Neural progenitor cell (in vitro differentiated cells): Measurements from ENCODE around the gene SOHLH2. TPM values are rescaled to one million over a fixed set of nuclear protein-coding genes. Genes with fewer than 3 reads are reported as not detected.

Experiments used
- DNase-seq: peaks from one replicate; pipeline ENCODE4 v3.0.0-alpha.2; 2016; ENCODE audit warnings: low spot score
- H2AFZ ChIP-seq: fragments of 200-600 bp; sonication (generic); replicated peaks from 2 replicates; pipeline ENCODE4 v1.6.1; 2016; ENCODE audit warnings: antibody characterized with exemption
- H3F3A ChIP-seq: fragments of 200-600 bp; sonication (generic); 2 replicates; pipeline ENCODE4 v1.6.1; 2016; ENCODE audit warnings: antibody characterized with exemption, low read depth
- H3K27ac ChIP-seq: fragments of 200-600 bp; sonication (generic); 2 replicates; pipeline ENCODE4 v1.5.1; 2016; ENCODE audit warnings: mild to moderate bottlenecking
- H3K27me3 ChIP-seq: fragments of 200-600 bp; sonication (generic); 2 replicates; pipeline ENCODE4 v1.6.1; 2016; ENCODE audit warnings: mild to moderate bottlenecking, moderate library complexity
- H3K36me3 ChIP-seq: fragments of 200-600 bp; sonication (generic); 2 replicates; pipeline ENCODE4 v1.5.1; 2016
- H3K4me1 ChIP-seq: fragments of 200-600 bp; sonication (generic); 2 replicates; pipeline ENCODE4 v1.6.1; 2016; ENCODE audit warnings: mixed run types
- H3K4me2 ChIP-seq: fragments of 200-600 bp; sonication (generic); 2 replicates; pipeline ENCODE4 v1.6.1; 2016
- H3K4me3 ChIP-seq: fragments of 200-600 bp; sonication (generic); 2 replicates; pipeline ENCODE4 v1.5.1; 2016
- H3K79me2 ChIP-seq: fragments of 200-600 bp; sonication (generic); 2 replicates; pipeline ENCODE4 v1.6.1; 2016; ENCODE audit warnings: low read depth
- H3K9ac ChIP-seq: fragments of 200-600 bp; sonication (generic); 2 replicates; pipeline ENCODE4 v1.6.1; 2016
- H3K9me3 ChIP-seq: fragments of 200-600 bp; sonication (generic); 2 replicates; pipeline ENCODE4 v1.5.1; 2016; ENCODE audit warnings: low read depth
- H4K20me1 ChIP-seq: fragments of 200-600 bp; sonication (generic); 2 replicates; pipeline ENCODE4 v1.6.1; 2016; ENCODE audit warnings: low read depth
- H3K27ac Mint-ChIP-seq: 3 replicates; pipeline ENCODE4 v1.8.0; 2021; ENCODE audit warnings: mixed read lengths
- H3K27me3 Mint-ChIP-seq: 2 replicates; pipeline ENCODE4 v1.8.0; 2022; ENCODE audit warnings: low read depth, mild to moderate bottlenecking, inconsistent platforms, moderate library complexity, mixed read lengths; ENCODE audit not compliant: insufficient read depth
- H3K36me3 Mint-ChIP-seq: 3 replicates; pipeline ENCODE4 v1.8.0; 2021; ENCODE audit warnings: mixed read lengths
- H3K4me1 Mint-ChIP-seq: 3 replicates; pipeline ENCODE4 v1.8.0; 2021; ENCODE audit warnings: mixed read lengths
- H3K4me3 Mint-ChIP-seq: 3 replicates; pipeline ENCODE4 v1.8.0; 2021; ENCODE audit warnings: mild to moderate bottlenecking, moderate library complexity, mixed read lengths
- H3K9me3 Mint-ChIP-seq: 3 replicates; pipeline ENCODE4 v1.8.0; 2020; ENCODE audit warnings: mixed read lengths
- EZH2 ChIP-seq: fragments of 200-600 bp; sonication (generic); IDR thresholded peaks from 2 replicates; pipeline ENCODE4 v1.6.1; 2017; ENCODE audit warnings: antibody characterized with exemption, mild to moderate bottlenecking, moderate library complexity
- EZH2phosphoT487 ChIP-seq: fragments of 200-600 bp; sonication (generic); IDR thresholded peaks from 2 replicates; pipeline ENCODE4 v1.6.1; 2017; ENCODE audit warnings: antibody characterized with exemption
- total RNA-seq: library from RNA; depleted of rRNA; stranded (reverse); fragments of >200 nt; gene quantifications from 2 replicates; pipeline ENCODE4 v1.2.3, GENCODE V29; 2015; ENCODE audit warnings: low replicate concordance
- TF ChIP-seq, protein P1 (sequence below): fragments of 200-600 bp; sonication (generic); IDR thresholded peaks from 2 replicates; pipeline ENCODE4 v1.5.1; 2017; ENCODE audit warnings: antibody characterized with exemption, mild to moderate bottlenecking

The SOHLH2 gene
- total RNA-seq, 1 donor from 2014 or later: 1.4 TPM

GRCh38 chr13:36131931-36132297, 82.4 kb downstream of the SOHLH2 start:
- no peak overlapping the region for H3K4me2 ChIP-seq
- H3K27me3 ChIP-seq: peaks cover 74% of the 10 kb centered on the region
- H3K27me3 Mint-ChIP-seq: peaks cover 3% of the 10 kb centered on the region

DNA sequence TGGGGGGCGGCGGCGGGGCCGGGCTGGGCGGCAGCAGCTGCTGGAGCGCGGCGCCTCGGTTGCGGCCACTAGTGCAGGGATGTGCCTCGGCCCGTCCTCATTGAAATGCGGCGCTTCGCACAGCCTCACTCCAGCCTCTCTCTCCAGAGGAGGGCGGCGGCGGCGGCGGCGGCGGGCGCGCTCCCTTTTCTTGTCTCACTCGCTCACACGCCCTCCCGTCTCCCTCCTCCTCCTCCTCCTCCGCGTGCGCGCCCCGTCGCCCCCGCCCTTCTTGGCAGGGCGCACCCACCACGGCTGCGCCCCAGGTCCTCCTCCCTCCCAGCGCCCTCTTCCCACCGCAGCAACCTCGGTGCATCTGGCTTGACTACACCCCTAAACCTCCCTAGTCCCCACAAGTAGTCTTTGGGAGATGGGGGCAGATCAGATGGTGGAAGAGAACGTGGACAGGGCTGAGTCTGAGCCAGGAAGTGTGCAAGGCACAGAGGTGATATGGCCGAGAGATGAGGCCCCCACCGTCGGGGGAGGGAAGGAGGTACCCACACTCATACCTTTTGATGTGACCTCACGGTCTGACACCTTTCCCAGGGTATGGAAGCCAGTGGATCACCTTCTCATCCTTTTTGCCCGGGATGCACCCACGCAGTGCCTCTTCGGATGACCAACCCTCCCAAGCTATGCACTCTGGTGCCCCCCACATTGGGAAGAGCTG, 83.0 kb downstream of the SOHLH2 start, which contains the start of gene DCLK1:
Gene DCLK1 (minus strand): TSS at position 161 of the 709 bp plus-strand sequence.
- H3F3A ChIP-seq: no peaks in the 10 kb centered on the region
- peak within 1 kb of the TSS; percentile 93 for H2AFZ ChIP-seq
- peaks cover 74% of the 10 kb centered on the region for H3K27me3 ChIP-seq
- peak within 1 kb of the TSS; percentile 94 for H3K4me3 Mint-ChIP-seq
- H3K27ac ChIP-seq: no peak within 1 kb of the TSS
- H3K27me3 Mint-ChIP-seq: peaks cover 4% of the 10 kb centered on the region
- no peaks in the 10 kb centered on the region for H3K79me2 ChIP-seq
- no peaks in the 10 kb centered on the region for H3K9me3 ChIP-seq
- no peaks in the 10 kb centered on the region for H3K4me1 ChIP-seq
- DNase-seq: peak; percentile 85
- H3K9me3 Mint-ChIP-seq: no peaks in the 10 kb centered on the region
- H3K4me1 Mint-ChIP-seq: peaks cover 7% of the 10 kb centered on the region
- H4K20me1 ChIP-seq: no peaks in the 10 kb centered on the region
- H3K27ac Mint-ChIP-seq: no peak within 1 kb of the TSS
- no peaks in the 10 kb centered on the region for H3K36me3 Mint-ChIP-seq
- peak within 1 kb of the TSS; percentile 83 for H3K4me2 ChIP-seq
- no peak within 1 kb of the TSS for H3K9ac ChIP-seq
- no peaks in the 10 kb centered on the region for H3K36me3 ChIP-seq
- peak within 1 kb of the TSS; percentile 69 for H3K4me3 ChIP-seq
- TF ChIP-seq EZH2: no peak
- TF ChIP-seq, protein P1, sequence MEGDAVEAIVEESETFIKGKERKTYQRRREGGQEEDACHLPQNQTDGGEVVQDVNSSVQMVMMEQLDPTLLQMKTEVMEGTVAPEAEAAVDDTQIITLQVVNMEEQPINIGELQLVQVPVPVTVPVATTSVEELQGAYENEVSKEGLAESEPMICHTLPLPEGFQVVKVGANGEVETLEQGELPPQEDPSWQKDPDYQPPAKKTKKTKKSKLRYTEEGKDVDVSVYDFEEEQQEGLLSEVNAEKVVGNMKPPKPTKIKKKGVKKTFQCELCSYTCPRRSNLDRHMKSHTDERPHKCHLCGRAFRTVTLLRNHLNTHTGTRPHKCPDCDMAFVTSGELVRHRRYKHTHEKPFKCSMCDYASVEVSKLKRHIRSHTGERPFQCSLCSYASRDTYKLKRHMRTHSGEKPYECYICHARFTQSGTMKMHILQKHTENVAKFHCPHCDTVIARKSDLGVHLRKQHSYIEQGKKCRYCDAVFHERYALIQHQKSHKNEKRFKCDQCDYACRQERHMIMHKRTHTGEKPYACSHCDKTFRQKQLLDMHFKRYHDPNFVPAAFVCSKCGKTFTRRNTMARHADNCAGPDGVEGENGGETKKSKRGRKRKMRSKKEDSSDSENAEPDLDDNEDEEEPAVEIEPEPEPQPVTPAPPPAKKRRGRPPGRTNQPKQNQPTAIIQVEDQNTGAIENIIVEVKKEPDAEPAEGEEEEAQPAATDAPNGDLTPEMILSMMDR: no peak
- TF ChIP-seq EZH2phosphoT487: no peak

More at GRCh38 chr13:36131931-36132297, 82.4 kb downstream of the SOHLH2 start:
- Mint-ChIP-seq H3K9me3 (no peaks in the 10 kb centered on the region), H3K4me3 (peak overlapping the region; percentile 85), H3K27ac (no peak overlapping the region), H3K4me1 (peaks cover 7% of the 10 kb centered on the region), H3K36me3 (no peaks in the 10 kb centered on the region)
- H3F3A ChIP-seq: no peaks in the 10 kb centered on the region
- DNase-seq: no peak
- no peak overlapping the region for H3K9ac ChIP-seq
- H3K4me1 ChIP-seq: no peaks in the 10 kb centered on the region
- no peak overlapping the region for H3K27ac ChIP-seq
- no peak overlapping the region for H3K4me3 ChIP-seq
- no peaks in the 10 kb centered on the region for H3K79me2 ChIP-seq
- TF ChIP-seq EZH2phosphoT487 (no peak), EZH2 (no peak)
- TF ChIP-seq, protein P1: no peak
- H3K36me3 ChIP-seq: no peaks in the 10 kb centered on the region
- H2AFZ ChIP-seq: no peak overlapping the region
- no peaks in the 10 kb centered on the region for H4K20me1 ChIP-seq
- no peaks in the 10 kb centered on the region for H3K9me3 ChIP-seq

DNA sequence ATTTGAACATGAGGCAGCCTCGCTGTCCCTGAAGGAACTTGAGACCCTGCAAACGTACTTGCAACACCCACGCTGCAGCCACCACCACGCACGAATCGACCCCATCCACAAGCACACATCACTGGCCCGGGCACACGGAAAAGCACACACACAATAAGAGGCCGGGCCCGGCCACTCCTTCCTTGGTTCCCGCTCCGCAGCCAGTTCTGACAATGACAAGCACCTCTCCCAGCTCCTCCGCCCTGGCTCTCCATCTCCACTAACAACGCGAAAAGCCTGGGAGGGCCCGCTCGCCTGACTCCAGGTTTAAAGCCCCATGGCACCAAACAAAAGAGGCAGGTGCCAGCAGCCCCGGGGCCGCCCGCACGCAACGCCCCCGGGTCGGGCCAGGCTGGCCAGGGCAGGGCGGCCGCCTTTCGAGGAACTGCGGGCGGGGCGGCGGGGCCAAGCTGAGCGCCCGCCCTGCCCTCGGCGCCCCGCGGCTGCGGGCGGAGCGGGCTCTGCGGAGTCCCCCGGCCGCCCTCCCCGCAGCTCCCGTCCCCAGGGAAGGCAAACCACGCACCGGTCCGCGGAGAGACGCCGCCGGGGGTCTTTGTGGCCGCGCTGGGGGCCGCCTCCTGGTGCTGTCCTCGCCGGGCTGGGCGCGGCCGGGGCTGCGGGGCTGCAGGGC, 83.7 kb downstream of the SOHLH2 start:
- H2AFZ ChIP-seq: peak overlapping the region; percentile 93
- H3K27ac Mint-ChIP-seq: no peak overlapping the region
- TF ChIP-seq EZH2 (no peak), EZH2phosphoT487 (no peak)
- TF ChIP-seq, protein P1: no peak
- peak; percentile 76 for DNase-seq
- H3K36me3 Mint-ChIP-seq: no peaks in the 10 kb centered on the region
- H3K4me2 ChIP-seq: peak overlapping the region; percentile 83
- H3K4me1 Mint-ChIP-seq: peaks cover 7% of the 10 kb centered on the region
- no peak overlapping the region for H3K27ac ChIP-seq
- no peaks in the 10 kb centered on the region for H3K4me1 ChIP-seq
- H3K27me3 Mint-ChIP-seq: peaks cover 4% of the 10 kb centered on the region
- H3K9me3 Mint-ChIP-seq: no peaks in the 10 kb centered on the region
- no peaks in the 10 kb centered on the region for H3K79me2 ChIP-seq
- H3K27me3 ChIP-seq: peaks cover 74% of the 10 kb centered on the region
- no peaks in the 10 kb centered on the region for H3K36me3 ChIP-seq
- H4K20me1 ChIP-seq: no peaks in the 10 kb centered on the region
- peak overlapping the region; percentile 69 for H3K4me3 ChIP-seq
- H3K4me3 Mint-ChIP-seq: peak overlapping the region; percentile 94
- no peaks in the 10 kb centered on the region for H3K9me3 ChIP-seq
- no peak overlapping the region for H3K9ac ChIP-seq
- no peaks in the 10 kb centered on the region for H3F3A ChIP-seq
